ENCODE measurements around the gene HECW1. TPM values are rescaled to one million over a fixed set of nuclear protein-coding genes. Genes with fewer than 3 reads are reported as not detected.

Gene HECW1
- total RNA-seq, 1 donor from 2014 or later, result 0.15 TPM

DNA sequence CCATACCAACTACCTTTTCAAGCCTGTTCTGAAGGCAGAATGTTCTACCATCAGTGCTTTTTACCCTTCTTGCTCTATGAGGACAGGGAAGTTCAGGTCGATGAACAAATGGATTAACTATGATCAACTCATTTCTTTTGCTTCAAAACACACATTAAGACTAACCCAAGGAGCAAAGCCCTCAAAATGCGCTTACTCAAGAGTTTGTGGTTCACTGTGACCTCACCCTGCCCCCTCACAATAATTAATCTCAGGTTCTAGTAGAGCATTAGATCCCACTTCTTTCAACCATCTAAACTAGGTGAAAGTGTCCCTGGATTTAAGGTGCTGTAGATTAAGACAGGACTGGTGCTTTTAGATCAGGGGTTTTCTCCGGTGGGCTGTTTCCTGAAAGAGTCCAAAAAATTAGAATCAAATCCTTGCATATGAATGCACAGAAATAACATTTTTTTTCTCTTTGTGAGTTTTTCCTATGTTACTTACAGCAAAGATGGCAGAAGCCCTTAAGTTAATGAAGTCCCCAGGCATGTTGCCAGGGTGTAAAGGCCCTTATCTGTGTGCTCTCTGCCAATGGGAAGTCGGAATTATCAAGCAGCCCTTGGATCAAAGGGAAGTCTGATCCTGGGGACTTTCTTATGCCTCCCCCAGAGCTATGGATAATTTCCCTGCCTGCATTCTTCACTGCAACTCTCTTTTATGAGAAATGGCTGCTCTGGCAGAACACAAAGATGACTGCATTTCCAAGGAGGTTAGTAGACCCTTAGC is 264.9 kb downstream of the HECW1 start:
- no peaks in the 10 kb centered on the region for H3K27me3 Mint-ChIP-seq (ENCODE audit: unreplicated experiment)
- H3K4me3 Mint-ChIP-seq (ENCODE audit: unreplicated experiment), result no peak overlapping the region
- no peaks in the 10 kb centered on the region for H3K9me3 Mint-ChIP-seq (ENCODE audit: unreplicated experiment)
- H3K27ac Mint-ChIP-seq (ENCODE audit: unreplicated experiment), result no peak overlapping the region
- no peaks in the 10 kb centered on the region for H3K4me1 Mint-ChIP-seq (ENCODE audit: unreplicated experiment)
- H3K36me3 Mint-ChIP-seq (ENCODE audit: low read depth, unreplicated experiment), result no peaks in the 10 kb centered on the region
- no peak for DNase-seq (ENCODE audit: low spot score)
- TF ChIP-seq, protein P1, sequence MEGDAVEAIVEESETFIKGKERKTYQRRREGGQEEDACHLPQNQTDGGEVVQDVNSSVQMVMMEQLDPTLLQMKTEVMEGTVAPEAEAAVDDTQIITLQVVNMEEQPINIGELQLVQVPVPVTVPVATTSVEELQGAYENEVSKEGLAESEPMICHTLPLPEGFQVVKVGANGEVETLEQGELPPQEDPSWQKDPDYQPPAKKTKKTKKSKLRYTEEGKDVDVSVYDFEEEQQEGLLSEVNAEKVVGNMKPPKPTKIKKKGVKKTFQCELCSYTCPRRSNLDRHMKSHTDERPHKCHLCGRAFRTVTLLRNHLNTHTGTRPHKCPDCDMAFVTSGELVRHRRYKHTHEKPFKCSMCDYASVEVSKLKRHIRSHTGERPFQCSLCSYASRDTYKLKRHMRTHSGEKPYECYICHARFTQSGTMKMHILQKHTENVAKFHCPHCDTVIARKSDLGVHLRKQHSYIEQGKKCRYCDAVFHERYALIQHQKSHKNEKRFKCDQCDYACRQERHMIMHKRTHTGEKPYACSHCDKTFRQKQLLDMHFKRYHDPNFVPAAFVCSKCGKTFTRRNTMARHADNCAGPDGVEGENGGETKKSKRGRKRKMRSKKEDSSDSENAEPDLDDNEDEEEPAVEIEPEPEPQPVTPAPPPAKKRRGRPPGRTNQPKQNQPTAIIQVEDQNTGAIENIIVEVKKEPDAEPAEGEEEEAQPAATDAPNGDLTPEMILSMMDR (IDR thresholded peaks at IDR 0.05; ENCODE audit: unreplicated experiment), result no peak

DNA sequence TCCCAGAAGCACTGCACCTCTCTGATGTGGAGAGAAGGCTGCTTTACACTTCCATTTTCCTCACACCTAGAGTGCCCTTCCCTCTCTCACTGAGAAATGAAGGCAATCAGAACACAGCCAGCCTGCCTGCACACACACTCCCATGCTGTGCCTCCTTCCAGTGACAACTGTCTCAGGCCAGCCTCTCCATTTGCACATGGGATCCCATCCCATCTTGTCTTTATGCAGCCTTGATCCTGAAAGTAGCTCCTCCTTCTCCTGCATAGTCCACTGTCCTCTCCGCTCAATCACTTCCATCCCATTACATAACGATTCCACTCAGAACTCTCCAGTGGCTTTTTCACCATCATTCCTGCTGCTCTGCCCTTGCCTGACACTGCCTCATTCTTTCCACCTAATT is 266.8 kb downstream of the HECW1 start:
- H3K27ac Mint-ChIP-seq (ENCODE audit: unreplicated experiment), result no peak overlapping the region
- TF ChIP-seq, protein P1 (IDR thresholded peaks at IDR 0.05; ENCODE audit: unreplicated experiment), result no peak

DNA sequence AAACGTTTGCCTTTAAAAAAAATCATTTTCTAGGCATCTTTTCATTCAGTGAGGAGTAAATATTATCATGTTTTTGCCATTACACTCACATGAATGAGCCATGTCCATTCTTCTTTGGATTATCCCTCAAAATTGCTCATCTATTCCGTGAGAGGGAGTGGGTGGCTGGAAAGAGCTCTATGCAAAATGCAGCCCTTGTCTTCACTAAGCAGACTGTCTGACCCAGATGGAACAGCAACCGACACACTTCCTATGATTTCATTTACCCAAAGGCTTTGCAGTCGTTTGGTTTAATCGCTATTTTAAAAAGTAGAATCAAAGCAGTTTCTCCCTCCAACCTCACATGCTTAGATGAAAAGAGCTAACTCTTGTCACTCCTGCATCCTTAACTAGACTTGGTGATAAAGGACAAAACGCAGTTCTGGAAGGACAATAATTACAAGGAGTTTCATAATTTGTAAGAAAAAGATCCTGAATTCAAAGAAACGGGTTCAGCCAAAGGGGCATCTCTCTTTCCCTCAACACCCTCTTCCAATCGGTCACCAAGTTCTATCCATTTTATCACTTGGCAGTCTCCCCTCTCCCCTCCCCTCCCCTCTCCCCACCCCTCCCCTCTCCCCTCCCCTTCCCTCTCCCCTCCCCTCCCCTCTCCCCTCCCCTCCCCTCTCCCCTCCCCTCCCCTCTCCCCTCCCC is 272.3 kb downstream of the HECW1 start:
- DNase-seq (ENCODE audit: low spot score), result no peak
- TF ChIP-seq, protein P1 (IDR thresholded peaks at IDR 0.05; ENCODE audit: unreplicated experiment), result no peak
- H3K36me3 Mint-ChIP-seq (ENCODE audit: low read depth, unreplicated experiment), result peaks cover 6% of the 10 kb centered on the region
- H3K4me3 Mint-ChIP-seq (ENCODE audit: unreplicated experiment), result no peak overlapping the region
- no peaks in the 10 kb centered on the region for H3K27me3 Mint-ChIP-seq (ENCODE audit: unreplicated experiment)
- H3K27ac Mint-ChIP-seq (ENCODE audit: unreplicated experiment), result no peak overlapping the region
- H3K4me1 Mint-ChIP-seq (ENCODE audit: unreplicated experiment), result no peaks in the 10 kb centered on the region
- H3K9me3 Mint-ChIP-seq (ENCODE audit: unreplicated experiment), result peaks cover 6% of the 10 kb centered on the region

More for the DNA sequence above, 266.8 kb downstream of the HECW1 start:
- H3K4me1 Mint-ChIP-seq (ENCODE audit: unreplicated experiment), result no peaks in the 10 kb centered on the region
- H3K36me3 Mint-ChIP-seq (ENCODE audit: low read depth, unreplicated experiment), result no peaks in the 10 kb centered on the region
- no peaks in the 10 kb centered on the region for H3K9me3 Mint-ChIP-seq (ENCODE audit: unreplicated experiment)
- no peak overlapping the region for H3K4me3 Mint-ChIP-seq (ENCODE audit: unreplicated experiment)
- no peaks in the 10 kb centered on the region for H3K27me3 Mint-ChIP-seq (ENCODE audit: unreplicated experiment)
- no peak for DNase-seq (ENCODE audit: low spot score)

DNA sequence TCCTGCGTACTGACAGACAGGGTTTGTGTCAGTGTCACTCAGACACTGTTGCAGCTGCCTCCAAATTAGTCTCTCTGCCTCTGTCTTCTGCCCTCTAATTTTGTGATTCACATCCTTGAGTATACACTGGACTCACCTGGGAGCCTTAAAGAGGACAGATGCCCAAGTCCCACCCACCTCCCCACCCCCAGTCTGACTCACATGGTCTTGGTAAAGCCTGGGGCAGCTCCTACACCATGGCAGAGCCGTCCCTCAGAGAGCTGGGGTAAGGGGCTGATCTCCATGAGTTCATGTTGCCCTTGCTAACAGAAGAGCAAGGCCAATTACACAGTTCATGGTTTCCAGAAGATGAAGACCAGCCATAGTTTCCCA is 272.8 kb downstream of the HECW1 start:
- TF ChIP-seq, protein P1 (IDR thresholded peaks at IDR 0.05; ENCODE audit: unreplicated experiment), result no peak
- DNase-seq (ENCODE audit: low spot score), result no peak
- no peaks in the 10 kb centered on the region for H3K27me3 Mint-ChIP-seq (ENCODE audit: unreplicated experiment)

DNA sequence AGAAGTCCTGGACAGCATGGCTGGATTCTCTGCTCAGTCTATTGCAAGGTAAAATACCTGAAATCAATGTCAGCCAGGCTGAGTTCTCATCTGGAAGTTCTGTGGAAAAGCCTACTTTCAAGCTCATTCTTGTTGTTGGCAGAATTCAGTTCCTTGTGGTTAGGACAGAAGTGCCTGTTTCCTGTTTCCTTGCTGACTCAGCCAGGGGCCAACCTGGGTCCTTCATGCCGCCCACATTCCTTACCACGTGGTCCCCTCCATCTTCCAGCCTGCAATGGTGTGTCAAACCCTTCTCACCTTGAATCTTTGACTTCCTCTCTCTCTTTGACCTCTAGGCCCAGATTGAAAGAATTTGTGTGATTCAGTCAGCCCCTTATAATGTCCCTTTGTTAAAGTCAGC is 273.4 kb downstream of the HECW1 start:
- no peak overlapping the region for H3K4me3 Mint-ChIP-seq (ENCODE audit: unreplicated experiment)

More for the DNA sequence above, 272.8 kb downstream of the HECW1 start:
- Mint-ChIP-seq H3K27ac (ENCODE audit: unreplicated experiment) (no peak overlapping the region), H3K4me3 (ENCODE audit: unreplicated experiment) (no peak overlapping the region), H3K9me3 (ENCODE audit: unreplicated experiment) (peaks cover 6% of the 10 kb centered on the region), H3K4me1 (ENCODE audit: unreplicated experiment) (no peaks in the 10 kb centered on the region), H3K36me3 (ENCODE audit: low read depth, unreplicated experiment) (peaks cover 6% of the 10 kb centered on the region)

More for the DNA sequence above, 273.4 kb downstream of the HECW1 start:
- H3K9me3 Mint-ChIP-seq (ENCODE audit: unreplicated experiment), result peaks cover 6% of the 10 kb centered on the region
- TF ChIP-seq, protein P1 (IDR thresholded peaks at IDR 0.05; ENCODE audit: unreplicated experiment), result no peak
- H3K36me3 Mint-ChIP-seq (ENCODE audit: low read depth, unreplicated experiment), result peaks cover 6% of the 10 kb centered on the region
- no peaks in the 10 kb centered on the region for H3K27me3 Mint-ChIP-seq (ENCODE audit: unreplicated experiment)
- DNase-seq (ENCODE audit: low spot score), result no peak
- no peaks in the 10 kb centered on the region for H3K4me1 Mint-ChIP-seq (ENCODE audit: unreplicated experiment)
- no peak overlapping the region for H3K27ac Mint-ChIP-seq (ENCODE audit: unreplicated experiment)
